GM21528 (cell line): ENCODE results near the gene PRRT4.

ENCODE experiments used
- ATAC-seq: cut with Tn5 transposase; IDR thresholded peaks from one replicate; pipeline ENCODE4 v1.9.1; 2021; ENCODE audit warnings: mild to moderate bottlenecking, moderate library complexity; ENCODE audit not compliant: unreplicated experiment, low FRiP score

Gene PRRT4

DNA sequence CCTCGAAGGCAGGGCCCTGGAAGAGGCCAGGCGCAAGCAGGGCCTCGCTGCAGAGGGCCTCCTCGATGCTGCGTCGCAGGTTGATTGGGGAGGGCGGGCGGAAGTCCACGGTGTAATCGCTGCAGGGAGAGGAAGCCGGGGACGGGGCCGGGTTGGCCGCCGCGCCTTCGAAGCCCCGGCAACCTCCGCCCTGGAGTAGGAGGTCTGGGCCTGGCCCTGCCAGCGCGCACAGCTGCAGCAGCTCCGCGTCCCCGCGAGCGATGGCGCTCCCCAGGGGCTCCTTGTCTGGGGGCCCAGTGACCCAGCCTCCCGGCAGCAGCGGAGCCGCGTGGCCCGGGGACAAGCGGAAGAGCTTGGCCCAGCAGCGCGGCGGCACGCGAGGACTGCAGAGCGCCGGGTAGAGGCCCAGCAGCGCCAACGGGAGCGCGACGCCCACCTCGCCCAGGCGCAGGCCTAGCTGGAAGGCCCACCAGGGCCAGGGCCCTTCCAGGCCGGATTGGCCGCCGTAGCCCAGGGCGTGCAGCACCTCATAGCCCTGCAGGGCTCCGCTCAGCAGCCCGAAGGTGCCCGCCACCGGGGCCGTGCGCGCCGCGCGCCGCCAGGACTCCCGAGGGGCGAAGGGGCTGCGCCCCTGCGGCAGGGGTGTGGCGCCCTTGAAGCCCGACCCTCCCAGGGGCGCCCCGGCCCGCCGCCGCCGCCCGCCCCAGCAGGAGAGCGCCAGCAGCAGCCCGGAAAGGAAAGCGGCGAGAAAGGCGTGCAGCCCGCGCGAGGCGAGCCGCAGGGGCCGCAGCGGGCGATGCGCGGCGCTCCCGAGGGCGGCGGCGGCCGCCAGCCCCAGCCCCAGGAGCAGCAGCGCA, 10.0 kb downstream of the PRRT4 start:
- ATAC-seq = no peak

DNA sequence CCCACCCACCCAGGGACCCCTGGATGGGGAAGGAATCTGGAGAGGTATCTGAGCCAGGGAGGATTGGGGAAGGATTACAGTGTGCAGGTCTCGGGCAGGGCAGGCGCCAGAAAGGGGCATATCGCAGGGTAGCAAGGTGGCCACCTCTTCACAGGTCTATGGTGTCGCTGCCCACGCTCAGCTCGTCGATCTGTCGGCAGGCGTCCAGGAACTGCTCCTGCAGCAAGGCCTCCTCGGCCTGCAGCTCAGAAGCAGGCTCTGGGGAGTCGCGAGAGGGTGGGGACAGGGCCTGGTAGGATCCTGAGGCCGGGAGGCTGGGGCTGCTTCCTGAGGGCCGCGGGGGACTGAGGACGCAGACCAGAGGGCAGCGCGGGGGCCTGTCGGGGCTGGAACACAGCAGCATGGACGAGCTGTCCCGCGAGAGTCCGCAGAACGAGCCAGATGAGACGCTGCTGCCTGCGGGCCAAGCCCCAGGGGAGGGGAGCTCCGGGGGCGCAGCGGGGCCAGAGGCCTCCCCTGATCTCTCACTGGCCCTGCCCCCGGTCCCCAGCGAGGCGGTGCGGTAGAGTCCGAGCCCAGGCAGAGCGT, 10.7 kb downstream of the PRRT4 start:
- no peak for ATAC-seq

DNA sequence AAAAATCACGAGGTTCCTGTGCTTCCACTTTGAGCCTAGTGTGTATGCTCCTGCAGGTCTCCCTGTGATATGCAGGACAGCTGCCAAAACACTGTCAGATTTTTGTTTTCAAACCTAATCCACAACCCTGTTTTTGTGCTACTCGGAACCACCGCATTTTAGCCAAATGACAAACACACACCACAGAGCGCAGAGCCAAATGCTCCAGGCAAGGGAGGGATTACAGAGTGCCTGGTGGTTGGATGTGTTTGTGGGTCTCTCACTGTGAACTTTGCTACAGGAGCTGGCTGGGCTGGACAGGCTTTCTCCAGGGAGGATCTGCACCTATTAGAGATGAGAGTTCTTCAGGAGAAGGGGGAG, 12.0 kb downstream of the PRRT4 start:
- no peak for ATAC-seq

DNA sequence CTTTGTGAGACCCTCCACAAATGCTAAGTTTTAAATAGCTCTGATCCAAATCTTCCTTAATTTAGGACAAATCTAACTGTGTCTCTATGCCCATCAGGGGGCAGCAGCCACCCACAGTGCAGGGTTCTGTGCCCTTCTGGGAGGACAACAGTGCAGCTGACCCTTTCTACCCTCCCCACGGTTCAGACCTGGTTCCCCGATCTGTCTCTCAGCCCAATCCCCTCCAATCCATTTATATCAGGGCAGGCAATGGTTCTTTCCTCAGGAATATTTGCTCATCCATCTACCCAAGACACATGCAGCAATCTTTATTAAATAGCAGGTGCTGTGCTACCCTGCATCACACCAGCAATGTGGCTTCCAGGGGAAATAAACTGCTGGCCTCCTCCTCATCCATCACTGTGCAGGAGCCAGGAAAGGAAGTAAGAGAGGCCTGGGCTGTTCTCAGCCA, 13.8 kb downstream of the PRRT4 start:
- no peak for ATAC-seq

DNA sequence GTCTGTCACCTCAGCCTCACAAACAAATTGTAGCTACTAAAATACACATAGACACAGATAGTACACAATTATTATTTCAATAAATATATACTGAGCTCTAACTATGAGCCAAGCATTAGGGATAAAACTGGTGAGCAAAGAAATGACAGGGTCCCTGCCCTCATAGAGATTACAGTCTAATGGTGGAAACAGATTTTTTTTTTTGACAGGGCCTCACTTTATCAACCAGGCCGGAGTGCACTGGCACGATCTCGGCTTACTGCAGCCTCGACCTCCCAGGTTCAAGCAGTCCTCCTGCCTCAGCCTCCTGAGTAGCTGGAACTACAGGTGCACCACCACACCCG, 17.1 kb downstream of the PRRT4 start:
- no peak for ATAC-seq

DNA sequence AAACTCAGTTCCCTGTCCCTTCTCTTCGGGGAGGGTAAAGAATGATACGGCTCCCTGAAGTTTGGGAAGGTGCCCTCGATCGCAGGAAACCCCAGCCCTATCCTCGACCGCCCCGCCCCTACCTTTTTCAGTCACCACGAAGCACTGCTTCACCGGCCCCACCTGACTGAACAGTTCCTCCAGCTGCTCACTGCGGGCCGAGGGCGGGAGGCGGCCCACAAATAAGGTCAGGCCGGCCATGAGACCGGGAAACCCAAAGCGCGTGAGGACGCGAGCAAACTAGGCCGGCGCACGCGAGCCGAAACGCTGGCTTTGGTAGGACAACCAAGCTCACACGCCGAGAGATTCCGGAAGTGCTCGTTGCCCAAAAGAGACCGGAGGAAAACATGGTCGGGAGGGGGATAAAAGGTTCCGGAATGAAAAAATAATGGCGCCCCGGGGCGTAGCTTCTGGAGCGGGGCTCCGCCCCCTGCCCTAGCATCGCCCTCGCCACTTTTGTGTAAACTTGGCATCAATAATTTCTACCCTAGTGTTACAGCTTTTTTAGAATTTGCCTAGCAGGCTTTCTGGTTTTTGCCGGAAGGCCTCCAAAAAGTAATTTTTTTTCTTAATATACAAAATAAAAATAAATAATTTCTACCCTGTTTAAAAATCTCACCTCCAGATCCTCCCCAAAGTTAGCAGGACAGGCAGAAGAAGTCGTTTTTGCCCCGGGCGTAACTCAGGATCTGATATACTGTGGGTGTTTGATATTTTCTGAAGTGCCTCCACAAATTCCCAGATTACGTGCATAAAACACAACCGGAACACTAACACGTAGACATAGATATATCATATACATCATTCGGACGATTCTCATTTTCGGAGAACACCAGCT, 17.7 kb downstream of the PRRT4 start, which contains the start of gene RBM28:
TSS of gene RBM28 (minus strand) at position 355 of the 877 bp plus-strand sequence. CDS start at position 240, 115 bp downstream.
- ATAC-seq = peak; percentile 93

DNA sequence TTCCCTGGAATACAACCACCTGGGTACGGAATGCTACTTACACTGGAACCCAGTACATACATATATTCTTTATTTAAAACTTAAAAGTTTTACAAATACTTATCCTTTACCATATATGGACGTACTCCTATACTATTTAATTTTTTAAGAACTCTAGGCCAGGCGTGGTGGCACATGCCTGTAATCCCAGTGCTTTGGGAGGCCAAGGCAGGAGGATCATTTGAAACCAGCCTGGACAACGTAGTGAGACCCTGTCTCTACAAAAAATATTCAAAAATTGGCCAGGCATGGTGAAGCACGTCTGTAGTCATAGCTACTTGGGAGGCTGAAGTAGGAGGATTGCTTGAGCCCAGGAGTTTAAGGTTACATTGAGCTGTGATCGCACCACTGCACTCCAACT, 19.8 kb downstream of the PRRT4 start:
- ATAC-seq = no peak

DNA sequence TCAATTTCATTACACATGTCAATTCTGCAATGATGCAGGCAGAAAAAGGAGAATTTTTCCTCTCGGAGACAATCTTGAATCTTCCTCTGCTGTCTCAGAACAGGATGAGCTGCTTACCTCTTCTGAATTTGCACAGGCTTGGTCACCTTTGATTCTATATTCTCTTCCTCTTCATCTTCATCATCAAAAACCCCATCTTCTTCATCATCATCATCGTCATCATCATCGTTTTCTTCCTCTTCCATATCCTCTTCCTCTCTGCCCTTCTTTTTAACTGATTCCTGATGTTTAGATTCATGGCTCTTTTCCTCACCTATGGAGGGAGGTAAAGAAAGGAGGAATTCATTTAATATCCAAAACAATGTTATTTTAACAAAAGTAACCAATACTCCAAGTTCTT, 25.8 kb downstream of the PRRT4 start:
- ATAC-seq = no peak

DNA sequence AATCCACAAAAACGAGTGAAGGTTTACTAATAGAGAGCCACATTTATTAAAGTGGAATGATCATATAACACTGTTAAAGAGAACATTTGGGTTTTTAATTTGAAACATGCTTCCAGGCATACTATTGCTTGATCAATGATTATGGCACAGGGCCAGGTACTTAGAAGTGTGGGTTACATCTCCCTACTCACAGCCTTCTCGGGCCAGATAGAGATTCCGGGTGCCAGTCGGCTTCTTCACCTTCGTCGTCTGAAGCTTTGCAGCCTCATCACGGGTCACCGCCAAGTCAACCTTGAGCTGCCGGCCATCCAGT, 37.2 kb downstream of the PRRT4 start:
- no peak for ATAC-seq

DNA sequence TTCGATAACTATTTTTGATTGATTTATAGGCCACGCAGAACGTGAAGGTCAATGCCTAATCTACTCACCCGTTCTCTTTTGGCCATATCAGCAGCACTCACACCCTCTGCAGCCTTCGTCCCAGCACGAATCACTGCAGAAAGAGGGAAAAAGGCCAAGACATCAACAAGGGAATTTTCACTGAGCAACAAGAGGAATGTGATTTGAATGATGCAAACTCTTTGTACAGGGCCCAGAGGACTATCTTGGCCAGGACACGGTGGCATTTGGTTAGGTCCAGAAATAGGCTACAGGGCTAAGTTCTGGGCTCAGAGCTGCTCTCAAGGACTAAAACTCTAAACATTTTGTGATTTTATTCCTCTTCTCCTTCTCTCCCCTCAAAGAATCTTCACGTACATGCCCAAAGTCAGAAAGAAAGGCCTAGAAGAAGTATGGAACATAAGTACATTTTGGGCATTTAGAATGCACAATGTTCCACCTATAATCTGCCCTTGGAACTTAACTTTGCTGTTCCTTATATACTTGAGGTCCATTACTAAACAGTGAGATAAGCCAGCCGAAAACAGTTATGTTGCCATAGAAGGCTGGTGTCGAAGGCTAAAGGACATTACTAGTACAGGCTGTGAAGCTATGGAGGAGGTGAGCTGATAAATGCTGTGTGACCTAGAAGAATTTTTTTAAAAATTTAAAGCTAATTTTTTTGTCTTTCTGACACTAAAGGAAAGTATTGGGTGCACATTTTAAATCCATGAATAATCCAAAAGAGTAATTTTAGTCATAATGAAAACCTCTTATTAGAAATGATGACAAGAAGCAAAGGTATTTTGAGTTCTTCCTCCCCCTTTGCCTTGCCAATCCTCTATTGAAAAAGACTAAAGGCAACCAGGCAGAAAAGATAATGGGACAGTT, 37.8 kb downstream of the PRRT4 start:
- ATAC-seq = no peak

DNA sequence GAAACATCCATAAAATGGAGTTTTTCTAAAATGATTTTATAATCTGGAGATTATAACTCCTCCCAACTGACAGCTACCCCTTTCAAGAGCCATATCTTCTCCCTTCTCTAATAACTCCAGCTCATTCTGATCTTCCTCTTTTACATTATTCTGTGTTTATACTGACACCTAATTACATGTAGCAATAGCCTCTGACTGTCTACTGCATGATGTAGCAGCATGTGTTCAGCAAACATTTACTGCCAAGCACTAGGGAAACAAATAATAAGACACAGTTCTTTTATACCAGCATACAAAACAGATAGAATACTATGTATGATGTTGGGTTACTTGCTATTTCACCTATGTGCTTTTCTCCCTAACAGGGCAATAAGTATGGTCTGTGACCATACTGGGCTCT, 38.5 kb downstream of the PRRT4 start:
- no peak for ATAC-seq

DNA sequence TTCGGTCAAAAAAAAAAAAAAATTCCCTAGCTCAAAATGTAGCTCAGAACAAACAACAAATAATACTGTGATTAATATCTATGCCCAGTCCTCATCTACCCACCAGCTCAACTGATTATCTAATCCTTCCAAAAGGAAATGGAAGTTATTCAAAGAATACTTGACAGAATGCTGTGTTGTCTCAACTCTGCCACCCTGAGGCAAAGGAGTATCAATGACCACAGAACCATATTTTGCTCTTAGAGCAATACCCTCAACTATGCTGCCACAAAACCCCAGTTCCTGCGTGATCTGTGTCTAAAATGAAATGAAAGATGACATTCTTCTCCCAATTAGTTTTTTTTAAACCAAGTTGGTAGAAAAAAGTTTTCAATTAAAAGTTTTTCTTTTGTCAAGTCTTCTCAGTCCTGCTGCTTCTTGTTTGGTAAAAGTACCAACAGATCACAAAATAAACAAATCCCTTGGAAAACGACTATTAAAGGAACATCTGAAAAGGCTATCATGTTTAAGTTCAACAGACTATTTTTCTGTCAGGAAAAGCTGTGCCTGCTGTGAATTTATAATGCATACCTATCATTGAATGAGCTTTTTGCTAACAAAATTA, 39.3 kb downstream of the PRRT4 start:
- ATAC-seq = no peak

DNA sequence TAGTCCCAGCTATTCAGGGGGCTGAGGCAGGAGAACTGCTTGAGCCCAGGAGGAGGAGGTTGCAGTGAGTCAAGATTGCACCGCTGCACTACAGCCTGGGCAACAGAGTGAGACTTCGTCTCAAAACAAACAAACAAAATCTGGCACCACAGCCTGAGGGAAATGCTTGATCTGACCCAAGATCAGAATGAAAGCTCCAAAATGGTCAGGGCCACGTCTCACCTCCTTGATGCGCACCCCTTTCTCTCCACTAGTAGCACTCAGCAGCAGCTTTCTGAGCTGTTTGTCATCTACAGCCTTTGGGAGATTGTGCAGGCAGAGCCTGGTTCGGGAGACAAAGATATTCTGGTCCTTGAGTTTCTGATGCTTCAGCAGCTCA, 40.5 kb downstream of the PRRT4 start:
- no peak for ATAC-seq

DNA sequence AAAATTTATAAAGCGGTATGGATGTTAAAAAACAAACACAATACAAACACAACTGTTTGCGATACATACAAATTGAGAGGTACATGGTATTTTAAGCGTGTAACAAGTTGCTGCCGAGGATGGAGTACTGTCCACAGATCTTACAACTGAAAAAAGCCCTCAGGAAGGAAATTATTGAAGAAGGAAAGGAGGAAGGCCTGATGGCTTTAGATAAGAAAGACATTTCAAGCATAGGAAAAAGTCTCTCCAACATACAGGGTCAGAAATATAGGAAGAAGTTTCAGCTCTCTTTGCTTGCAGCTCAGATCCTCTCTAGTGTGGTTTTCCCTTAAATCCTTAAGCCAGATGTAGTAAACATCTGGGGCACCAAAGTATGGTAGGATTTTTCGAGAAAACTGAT, 42.8 kb downstream of the PRRT4 start:
- no peak for ATAC-seq

DNA sequence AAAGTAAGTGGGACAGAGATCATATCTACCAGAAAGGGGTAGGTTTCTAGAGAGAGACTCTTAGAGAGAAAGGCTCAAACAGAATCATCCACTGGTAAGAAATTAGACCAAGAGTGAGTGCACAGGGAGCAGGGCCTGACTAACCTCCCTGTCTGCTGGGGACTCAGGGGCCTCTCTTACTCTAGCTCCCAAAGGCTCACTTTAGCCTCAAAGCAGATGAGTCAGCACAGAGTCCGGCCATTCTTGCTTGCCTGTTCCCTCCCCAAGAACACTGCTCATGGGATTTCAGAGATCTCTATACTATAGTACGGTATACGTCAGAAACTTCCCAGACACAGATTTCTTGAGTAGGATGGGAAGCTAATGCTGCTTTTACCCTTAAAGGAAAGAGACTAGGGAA, 50.5 kb downstream of the PRRT4 start:
- no peak for ATAC-seq

DNA sequence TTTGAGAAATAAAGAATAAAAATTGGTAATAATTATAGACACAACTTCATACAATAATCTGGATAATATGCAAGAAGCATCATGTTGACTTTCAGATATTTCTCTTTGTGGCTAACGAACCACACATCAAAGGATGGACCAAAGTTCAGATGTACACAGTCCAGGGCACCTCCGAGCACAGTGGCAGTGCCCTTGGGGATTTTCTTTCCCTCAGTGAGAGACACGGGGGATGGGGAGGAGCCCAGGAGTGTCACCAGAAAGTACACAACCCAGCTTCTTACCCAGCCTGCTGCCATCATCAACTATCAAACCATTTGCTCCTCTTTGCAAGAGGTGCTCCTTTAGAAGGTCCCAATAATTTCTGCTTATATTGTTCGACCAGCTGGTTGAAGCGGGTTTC, 51.0 kb downstream of the PRRT4 start:
- no peak for ATAC-seq

DNA sequence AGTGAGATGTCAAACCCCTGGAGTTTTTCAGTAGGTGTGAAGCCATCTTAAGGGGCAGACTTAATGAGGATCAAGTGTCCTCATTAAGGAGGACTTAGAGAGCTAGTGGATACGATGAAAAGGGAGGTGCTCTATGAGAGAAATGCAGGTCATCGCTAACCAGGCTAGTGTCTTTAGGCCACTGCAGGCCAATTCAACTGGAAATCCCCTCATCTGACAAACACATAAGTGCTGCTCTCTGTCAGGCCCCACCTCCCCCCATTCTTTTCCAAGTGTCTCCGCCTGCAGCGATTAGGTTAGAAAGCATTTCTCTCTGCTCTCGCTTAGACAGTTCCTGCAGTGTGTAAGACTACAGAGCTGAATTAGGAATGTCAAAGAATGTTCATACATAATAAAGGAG, 51.5 kb downstream of the PRRT4 start:
- no peak for ATAC-seq

DNA sequence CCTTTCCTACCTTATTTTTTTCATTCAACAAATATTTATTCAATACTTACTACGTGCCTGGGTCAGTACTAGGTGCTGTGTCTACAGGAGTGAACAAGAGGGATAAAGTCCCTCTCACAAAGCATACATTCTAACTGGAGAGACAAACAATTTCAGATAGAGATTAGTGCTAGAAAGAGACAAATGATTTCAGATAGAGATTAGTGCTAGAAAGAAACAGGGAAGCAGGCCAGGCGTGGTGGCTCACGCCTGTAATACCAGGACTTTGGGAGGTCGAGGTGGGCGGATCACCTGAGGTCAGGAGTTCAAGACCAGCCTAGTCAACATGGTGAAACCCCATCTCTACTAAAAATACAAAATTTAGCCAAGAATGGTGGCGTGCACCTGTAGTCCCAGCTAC, 52.4 kb downstream of the PRRT4 start:
- no peak for ATAC-seq

DNA sequence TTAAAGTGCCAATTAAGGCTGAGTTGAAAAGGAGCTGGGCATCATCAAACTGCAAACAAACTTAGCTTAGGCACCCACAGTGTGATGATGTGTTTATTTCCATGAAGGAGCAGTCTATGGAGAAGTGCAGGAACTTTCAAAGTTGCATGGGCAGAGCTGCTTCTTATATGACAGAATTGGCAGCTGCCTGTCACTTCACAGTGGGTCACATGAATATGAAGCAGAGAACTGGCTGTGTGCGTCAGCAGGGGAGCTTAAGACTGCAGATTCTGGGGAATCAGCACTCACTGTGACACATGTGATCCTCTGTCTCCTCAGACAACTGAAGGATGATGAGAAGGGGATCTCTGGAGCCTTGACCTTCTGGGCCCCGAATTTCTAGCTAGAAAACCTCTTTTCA, 54.4 kb downstream of the PRRT4 start:
- no peak for ATAC-seq

DNA sequence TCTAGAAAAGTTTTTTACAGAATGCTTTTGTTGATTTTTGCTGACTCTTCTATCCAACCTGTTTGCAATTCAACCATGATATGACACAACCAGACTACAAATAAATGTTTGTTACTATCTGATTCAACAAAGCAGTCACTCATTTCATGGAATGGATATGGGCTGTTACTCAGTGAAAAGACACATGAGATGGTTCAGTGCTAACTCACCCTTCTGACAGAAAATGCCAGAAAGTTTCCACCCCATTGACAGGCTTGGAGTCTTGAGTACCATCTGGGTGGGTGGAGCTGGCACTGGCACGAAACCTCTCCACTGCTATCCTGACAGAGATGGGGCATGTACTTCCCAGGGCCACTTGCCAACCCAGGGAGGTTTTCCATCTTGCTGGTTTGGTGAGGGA, 57.3 kb downstream of the PRRT4 start:
- no peak for ATAC-seq
